Measurements from ENCODE around the gene CFHR2. TPM values are rescaled to one million over a fixed set of nuclear protein-coding genes. Genes with fewer than 3 reads are reported as not detected.

The CFHR2 gene
- total and polyA plus RNA-seq, 2 of the 8 experiments (the other 6 are each of a cell fraction or from before 2014, with no cell fraction given), result not detected

DNA sequence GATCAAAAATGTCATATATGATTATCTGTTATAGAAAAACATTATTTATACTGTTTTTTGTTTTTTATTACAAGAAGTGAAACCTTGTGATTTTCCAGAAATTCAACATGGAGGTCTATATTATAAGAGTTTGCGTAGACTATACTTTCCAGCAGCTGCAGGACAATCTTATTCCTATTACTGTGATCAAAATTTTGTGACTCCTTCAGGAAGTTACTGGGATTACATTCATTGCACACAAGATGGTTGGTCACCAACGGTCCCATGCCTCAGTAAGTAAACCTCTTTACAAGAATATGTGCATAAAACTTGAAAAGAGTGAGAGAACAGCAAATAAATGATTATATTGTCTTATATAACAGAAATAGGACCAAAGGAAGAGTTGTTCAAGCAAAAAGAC lies 41.2 kb upstream of the CFHR2 start:
- Histone ChIP-seq H2BK12ac (ENCODE audit: low read depth, low read length) (no peak overlapping the region), H3K56ac (replicated peaks; ENCODE audit: insufficient read length, low read depth, low read length) (no peak overlapping the region), H3K4ac (replicated peaks; ENCODE audit: insufficient read length, low read depth, low read length) (no peak overlapping the region), H3K9ac (replicated peaks in 1 of 4; ENCODE audit: extremely low read depth in 1 of 4, low read depth in 3 of 4, low read length in 3 of 4) (no peak overlapping the region), H2BK20ac (ENCODE audit: low read length) (no peak overlapping the region), H3K23me2 (ENCODE audit: low read depth, low read length) (no peaks in the 10 kb centered on the region; the same call in 1 of the 2 replicates), H2BK120ac (replicated peaks; ENCODE audit: low read depth, low read length) (no peak overlapping the region), H3K18ac (ENCODE audit: extremely low read depth, low read length) (no peak overlapping the region), H3K79me2 (ENCODE audit: control insufficient read depth in 1 of 2, insufficient read depth in 2 of 2, low read length in 2 of 2) (no peaks in the 10 kb centered on the region), H3K36me3 (ENCODE audit: control insufficient read depth in 2 of 4, insufficient read depth in 4 of 4, low read length in 3 of 4) (no peaks in the 10 kb centered on the region), H3K4me1 (replicated peaks in 1 of 4; ENCODE audit: control insufficient read depth in 3 of 4, insufficient read depth in 4 of 4, low read length in 3 of 4) (no peaks in the 10 kb centered on the region; a peak in 1 of 7 replicates), H3K9me3 (ENCODE audit: insufficient read depth in 2 of 2, low read depth in 1 of 2, low read length in 1 of 2) (no peaks in the 10 kb centered on the region), H4K20me1 (replicated peaks in 1 of 2; ENCODE audit: control insufficient read depth in 1 of 2, insufficient read depth in 2 of 2, low read length in 2 of 2) (no peaks in the 10 kb centered on the region), H3K4me2 (ENCODE audit: insufficient read depth in 1 of 2, low read depth in 2 of 2, low read length in 2 of 2) (no peak overlapping the region), H2AK5ac (ENCODE audit: low read depth, low read length) (no peak overlapping the region), H4K8ac (ENCODE audit: extremely low read depth, insufficient read depth, low read length) (no peak overlapping the region), H3K79me1 (ENCODE audit: low read depth, low read length) (no peaks in the 10 kb centered on the region), H3K23ac (ENCODE audit: insufficient read length) (no peak overlapping the region), H3K4me3 (ENCODE audit: extremely low read depth in 1 of 4, insufficient read depth in 2 of 4, low read depth in 3 of 4, low read length in 4 of 4) (no peak overlapping the region), H2BK5ac (ENCODE audit: low read depth, low read length) (no peak overlapping the region), H3K27ac (ENCODE audit: low read depth, low read length) (no peak overlapping the region), H2AFZ (ENCODE audit: low read length) (no peak overlapping the region), H4K5ac (ENCODE audit: insufficient read length, low read depth, low read length) (no peak overlapping the region), H4K91ac (replicated peaks; ENCODE audit: insufficient read length, low read length) (no peak overlapping the region), H3K14ac (ENCODE audit: insufficient read length) (no peak overlapping the region), H2BK15ac (ENCODE audit: low read length) (no peak overlapping the region), H3K27me3 (replicated peaks in 1 of 4; ENCODE audit: control insufficient read depth in 3 of 4, extremely low read depth in 1 of 4, insufficient read depth in 3 of 4, low read length in 3 of 4) (no peaks in the 10 kb centered on the region)
- FAIRE-seq (no peak), DNase-seq (ENCODE audit: low read depth in 1 of 2, low spot score in 2 of 2) (no peak)
- CTCF ChIA-PET (ENCODE audit: partially characterized antibody), result interaction anchor here (0.6 to 1.3 kb wide), 5 partner anchors 8 to 668 kb away, joined by 3 to 6 read pairs (median 5); no protein-coding TSS in a partner anchor
- WGBS, 2 experiments (ENCODE audit: extremely low coverage in 1 of 2, insufficient coverage in 1 of 2, insufficient read length in 1 of 2, insufficient replicate concordance in 2 of 2, low coverage in 1 of 2, low lambda C conversion rate in 2 of 2, missing lambda C conversion rate in 1 of 2), result 91% methylated on average over 2 of the region's 2 CpGs; no CpG with 5 or more reads in 1 of the 2 experiments
- no peak for TF ChIP-seq ATF2 (IDR thresholded peaks at IDR 0.05; ENCODE audit: low read length)
- TF ChIP-seq NRF1 (IDR thresholded peaks at IDR 0.05; ENCODE audit: low read depth, low read length), result no peak
- TF ChIP-seq POLR2A (IDR thresholded peaks at IDR 0.05; ENCODE audit: control extremely low read depth in 1 of 2, low read depth in 2 of 2, low read length in 2 of 2), result no peak
- no peak for TF ChIP-seq RNF2 (IDR thresholded peaks at IDR 0.05; ENCODE audit: borderline replicate concordance, low read depth, low read length, missing control alignments, poor library complexity, severe bottlenecking)
- no peak for TF ChIP-seq SP4 (IDR thresholded peaks at IDR 0.05; ENCODE audit: low read length)
- POLR2A ChIA-PET (ENCODE audit: partially characterized antibody), result no interaction called here
